GM12878 (cell line): ENCODE measurements around the gene HIKESHI. TPM values are rescaled to one million over a fixed set of nuclear protein-coding genes. Genes with fewer than 3 reads are reported as not detected.

Experiments
- ATAC-seq: fragments of 200-7000 bp; cut with Tn5 transposase; 3 replicates; pipeline ENCODE4 v1.9.1; 2020; ENCODE audit warnings: mild to moderate bottlenecking, moderate library complexity
- BruUV-seq: library from RNA; stranded (reverse); fragments of 400-500 nt; replicated peaks from 2 replicates; lab custom pipeline; 2021; lab: Mats Ljungman, UMichigan
- CTCF ChIA-PET: fragments of 300-600 bp; sonication (Branson Sonifier 250); formaldehyde crosslinking; extraction: SDS; loops from one replicate; lab custom pipeline; 2021; ENCODE audit warnings: inconsistent platforms; lab: Yijun Ruan, JAX
- POLR2A ChIA-PET: fragments of 350-600 bp; formaldehyde crosslinking; extraction: SDS; loops from one replicate; lab custom pipeline; 2021; ENCODE audit warnings: inconsistent platforms; lab: Charles Lee
- RAD21 ChIA-PET: fragments of 300-600 bp; sonication (Branson Sonifier 250); formaldehyde crosslinking; loops from one replicate; lab custom pipeline; 2023; ENCODE audit warnings: antibody characterized with exemption; ENCODE audit not compliant: unreplicated experiment; lab: Charles Lee
- SMC1A ChIA-PET: fragments of 300-600 bp; sonication (Branson Sonifier 250); formaldehyde crosslinking; loops from one replicate; lab custom pipeline; 2023; ENCODE audit not compliant: unreplicated experiment, uncharacterized antibody; lab: Charles Lee
- DNase-seq: peaks from one replicate; pipeline ENCODE4 v3.0.0-alpha.2; 2011; ENCODE audit warnings: low read depth, low spot score
- FAIRE-seq: peaks from 3 replicates; lab custom pipeline; 2011; peaks lifted over from hg19 to GRCh38; lab: Jason Lieb, UNC
- H2AFZ ChIP-seq: 2 replicates; pipeline ENCODE4 v1.6.0; 2011; ENCODE audit warnings: low read depth, low read length, control low read depth; ENCODE audit not compliant: control insufficient read depth
- H3K27ac ChIP-seq: 2 replicates; pipeline ENCODE4 v1.5.1; 2011; ENCODE audit warnings: control low read depth; ENCODE audit not compliant: control insufficient read depth, insufficient read depth
- H3K27me3 ChIP-seq, 2 experiments: replicated peaks in 1 of 2; 2 replicates each; pipeline versions ENCODE4 v1.6.0 to v1.6.1; 2011; ENCODE audit warnings: low read length in 1 of 2; ENCODE audit not compliant: control insufficient read depth in 2 of 2, insufficient read depth in 2 of 2
- H3K36me3 ChIP-seq, 2 experiments: 2 replicates each; pipeline ENCODE4 v1.5.1; 2011; ENCODE audit warnings: low read length in 1 of 2; ENCODE audit not compliant: control insufficient read depth in 2 of 2, insufficient read depth in 2 of 2
- H3K4me1 ChIP-seq: 2 replicates; pipeline ENCODE4 v1.6.1; 2011; ENCODE audit warnings: mild to moderate bottlenecking, low read length, moderate library complexity, mixed read lengths; ENCODE audit not compliant: control insufficient read depth, insufficient read depth
- H3K4me2 ChIP-seq: 2 replicates; pipeline ENCODE4 v1.6.0; 2011; ENCODE audit warnings: control low read depth; ENCODE audit not compliant: control insufficient read depth, insufficient read depth
- H3K4me3 ChIP-seq: fragments of 200-600 bp; sonication (generic); 2 replicates; pipeline ENCODE4 v1.5.1; 2016
- H3K79me2 ChIP-seq: 2 replicates; pipeline ENCODE4 v1.6.0; 2011; ENCODE audit warnings: low read length; ENCODE audit not compliant: control insufficient read depth, insufficient read depth
- H3K9ac ChIP-seq: 2 replicates; pipeline ENCODE4 v1.8.0; 2011; ENCODE audit warnings: low read length, control low read depth, mixed read lengths; ENCODE audit not compliant: control insufficient read depth, insufficient read depth
- H3K9me3 ChIP-seq: replicated peaks from 3 replicates; pipeline ENCODE4 v1.5.1; 2011; ENCODE audit warnings: mild to moderate bottlenecking, low read length; ENCODE audit not compliant: control insufficient read depth, insufficient read depth
- H4K20me1 ChIP-seq: 2 replicates; pipeline ENCODE4 v1.6.0; 2011; ENCODE audit not compliant: control insufficient read depth, insufficient read depth
- ATF7 ChIP-seq: fragments of 450-650 bp; IDR thresholded peaks from 2 replicates; pipeline ENCODE4 v1.6.1; 2016; ENCODE audit warnings: low read depth, mild to moderate bottlenecking
- BHLHE40 ChIP-seq, 2 experiments: fragments of 450-650 bp in 1 of 2; IDR thresholded peaks; 2 replicates each; pipeline ENCODE4 v1.6.1; 2011 to 2017; ENCODE audit warnings: low read depth in 2 of 2, borderline replicate concordance in 1 of 2, improper control_type of control experiment in 1 of 2, low read length in 1 of 2, mild to moderate bottlenecking in 1 of 2
- CBFB ChIP-seq: IDR thresholded peaks from 2 replicates; pipeline ENCODE4 v1.6.1; 2016; ENCODE audit warnings: antibody characterized with exemption, low read depth
- HDAC6 ChIP-seq: fragments of 200-600 bp; sonication (generic); IDR thresholded peaks from one replicate; pipeline ENCODE4 v1.8.0; 2017; ENCODE audit warnings: antibody characterized with exemption; ENCODE audit not compliant: unreplicated experiment
- MXI1 ChIP-seq: fragments of 150-350 bp; IDR thresholded peaks from 2 replicates; pipeline ENCODE4 v1.6.1; 2011; ENCODE audit warnings: low read depth, mild to moderate bottlenecking, inconsistent platforms, low read length, improper control_type of control experiment
- NFXL1 ChIP-seq: fragments of 450-650 bp; IDR thresholded peaks from 2 replicates; pipeline ENCODE4 v1.6.1; 2017; ENCODE audit warnings: antibody characterized with exemption, mild to moderate bottlenecking, borderline replicate concordance
- NR2F1 ChIP-seq: fragments of 450-650 bp; conservative IDR thresholded peaks from 2 replicates; pipeline ENCODE4 v1.6.1; 2017; ENCODE audit warnings: mild to moderate bottlenecking
- REST ChIP-seq: IDR thresholded peaks from 2 replicates; pipeline ENCODE4 v1.6.1; 2012; ENCODE audit warnings: mild to moderate bottlenecking, low read depth, low read length
- SREBF1 ChIP-seq: IDR thresholded peaks from 2 replicates; pipeline ENCODE4 v1.6.1; 2012; ENCODE audit warnings: mild to moderate bottlenecking, low read length
- WGBS: methylation state at CpG from one replicate; pipeline ENCODE4 v1.1.6; 2016; ENCODE audit warnings: low lambda C conversion rate; ENCODE audit not compliant: insufficient replicate concordance, insufficient coverage; ENCODE audit errors: missing lambda C conversion rate; 5-methylcytosine and 5-hydroxymethylcytosine counted together
- in situ Hi-C: fragments of 300-500 bp; cut with MboI; formaldehyde crosslinking; loops from 9 replicates; pipeline ENCODE4 v1.14.3; 2018; ENCODE audit warnings: mixed read lengths
- intact Hi-C: fragments of 100-400 bp; cut with micrococcal nuclease; formaldehyde crosslinking; loops from one replicate; pipeline ENCODE4 v1.14.2; 2022; ENCODE audit not compliant: unreplicated experiment
- polyA plus RNA-seq, 11 experiments: library from polyadenylated mRNA; depleted of rRNA in 4 of 11; unstranded in 6 of 11; stranded (reverse) in 5 of 11; fragments of >200 nt; fragmentation: Nextera tagmentation in 4 of 11; fragmentation: Illumina TruSeq in 1 of 11; extraction: Ambion mirVana in 4 of 11; extraction: Trizol in 1 of 11; gene quantifications; 1 replicate in 1 of 11; 2 replicates in 10 of 11; pipeline versions ENCODE4 v1.2.1 to v1.2.3, GENCODE V29; 2011 to 2016; ENCODE audit warnings: inconsistent platforms in 2 of 11, missing spikeins in 2 of 11, low read depth in 1 of 11
- total RNA-seq, 4 experiments: library from RNA; depleted of rRNA in 3 of 4; stranded (reverse); fragments of >200 nt in 3 of 4; fragmentation: Illumina TruSeq in 1 of 4; extraction: Trizol in 1 of 4; gene quantifications; 2 replicates each; pipeline versions ENCODE4 v1.2.1 to v1.2.3, GENCODE V29; 2013 to 2021
- TF ChIP-seq, protein P1 (sequence below): IDR thresholded peaks from 2 replicates; pipeline ENCODE4 v1.6.1; 2011; ENCODE audit warnings: low read depth, mild to moderate bottlenecking, low read length, moderate library complexity, borderline replicate concordance; ENCODE audit errors: extremely low read depth
- TF ChIP-seq, protein P2 (sequence below): IDR thresholded peaks from 2 replicates; pipeline ENCODE4 v1.6.1; 2011; ENCODE audit warnings: borderline replicate concordance, low read depth, mild to moderate bottlenecking, moderate library complexity, mixed read lengths, low read length; ENCODE audit not compliant: insufficient read depth; ENCODE audit errors: extremely low read length
- TF ChIP-seq, protein P3 (sequence below): fragments of 450-650 bp; IDR thresholded peaks from 2 replicates; pipeline ENCODE4 v1.6.1; 2016; ENCODE audit warnings: mild to moderate bottlenecking

Gene HIKESHI
- total and polyA plus RNA-seq, 10 of the 15 experiments (the other 5 are each of a cell fraction or from before 2014, with no cell fraction given): 42.3 to 228 (median 85.7) TPM

DNA sequence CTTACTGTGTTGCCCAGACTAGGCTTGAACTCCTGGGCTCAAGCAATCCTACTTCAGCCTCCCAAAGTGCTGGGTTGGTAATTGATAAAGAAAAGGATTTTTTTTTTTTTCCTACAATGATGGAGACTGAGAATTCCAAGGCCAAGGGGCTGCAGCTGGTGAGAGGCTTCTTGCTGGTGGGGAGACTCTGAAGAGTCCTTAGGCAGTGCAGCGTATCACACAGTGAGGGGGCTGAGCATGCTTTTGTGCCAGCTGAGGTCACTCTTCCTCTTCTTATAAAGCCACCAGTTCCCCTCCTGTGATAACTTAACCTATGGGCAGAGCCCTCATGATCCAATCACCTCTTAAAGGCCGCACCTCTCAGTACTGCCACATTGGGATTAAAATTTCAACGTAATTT lies 44.5 kb downstream of the HIKESHI start:
- Histone ChIP-seq H3K4me2 (no peak overlapping the region), H3K79me2 (no peaks in the 10 kb centered on the region), H2AFZ (no peak overlapping the region), H4K20me1 (no peaks in the 10 kb centered on the region), H3K27ac (no peak overlapping the region), H3K4me1 (no peaks in the 10 kb centered on the region), H3K36me3 (peaks cover 0 to 3% of the 10 kb centered on the region in 2 experiments; a peak in 2 of 4 replicates), H3K9ac (no peak overlapping the region), H3K4me3 (no peak overlapping the region), H3K9me3 (no peaks in the 10 kb centered on the region), H3K27me3 (no peaks in the 10 kb centered on the region)
- in situ Hi-C loops: no loop called here
- POLR2A ChIA-PET: no interaction called here
- SMC1A ChIA-PET: interaction anchor here (0.7 to 1.6 kb wide), 4 partner anchors 12 to 431 kb away, joined by 3 to 4 read pairs (median 3); no protein-coding TSS in a partner anchor
- DNase-seq (no peak), FAIRE-seq (no peak), ATAC-seq (no peak)
- intact Hi-C loops: no loop called here
- RAD21 ChIA-PET: interaction anchor here (0.6 to 0.7 kb wide), 2 partner anchors 89 to 123 kb away, joined by 3 read pairs; no protein-coding TSS in a partner anchor
- TF ChIP-seq CBFB (no peak), HDAC6 (no peak), MXI1 (no peak), ATF7 (no peak), BHLHE40 (IDR thresholded peaks at IDR 0.05; ENCODE audit: borderline replicate concordance in 1 of 2, low read depth in 2 of 2, low read length in 1 of 2) (no peak), NR2F1 (no peak), REST (no peak), SREBF1 (no peak), NFXL1 (no peak)
- TF ChIP-seq, protein P1, sequence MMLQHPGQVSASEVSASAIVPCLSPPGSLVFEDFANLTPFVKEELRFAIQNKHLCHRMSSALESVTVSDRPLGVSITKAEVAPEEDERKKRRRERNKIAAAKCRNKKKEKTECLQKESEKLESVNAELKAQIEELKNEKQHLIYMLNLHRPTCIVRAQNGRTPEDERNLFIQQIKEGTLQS: no peak
- TF ChIP-seq, protein P2, sequence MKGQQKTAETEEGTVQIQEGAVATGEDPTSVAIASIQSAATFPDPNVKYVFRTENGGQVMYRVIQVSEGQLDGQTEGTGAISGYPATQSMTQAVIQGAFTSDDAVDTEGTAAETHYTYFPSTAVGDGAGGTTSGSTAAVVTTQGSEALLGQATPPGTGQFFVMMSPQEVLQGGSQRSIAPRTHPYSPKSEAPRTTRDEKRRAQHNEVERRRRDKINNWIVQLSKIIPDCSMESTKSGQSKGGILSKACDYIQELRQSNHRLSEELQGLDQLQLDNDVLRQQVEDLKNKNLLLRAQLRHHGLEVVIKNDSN: no peak
- TF ChIP-seq, protein P3, sequence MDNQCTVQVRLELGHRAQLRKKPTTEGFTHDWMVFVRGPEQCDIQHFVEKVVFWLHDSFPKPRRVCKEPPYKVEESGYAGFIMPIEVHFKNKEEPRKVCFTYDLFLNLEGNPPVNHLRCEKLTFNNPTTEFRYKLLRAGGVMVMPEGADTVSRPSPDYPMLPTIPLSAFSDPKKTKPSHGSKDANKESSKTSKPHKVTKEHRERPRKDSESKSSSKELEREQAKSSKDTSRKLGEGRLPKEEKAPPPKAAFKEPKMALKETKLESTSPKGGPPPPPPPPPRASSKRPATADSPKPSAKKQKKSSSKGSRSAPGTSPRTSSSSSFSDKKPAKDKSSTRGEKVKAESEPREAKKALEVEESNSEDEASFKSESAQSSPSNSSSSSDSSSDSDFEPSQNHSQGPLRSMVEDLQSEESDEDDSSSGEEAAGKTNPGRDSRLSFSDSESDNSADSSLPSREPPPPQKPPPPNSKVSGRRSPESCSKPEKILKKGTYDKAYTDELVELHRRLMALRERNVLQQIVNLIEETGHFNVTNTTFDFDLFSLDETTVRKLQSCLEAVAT: no peak
- WGBS: 100% methylated on average over 3 of the region's 3 CpGs
- no TSS peak for BruUV-seq
- CTCF ChIA-PET: interaction anchor here (0.7 to 1.4 kb wide), 3 partner anchors 16 to 108 kb away, joined by 3 to 4 read pairs (median 3); no protein-coding TSS in a partner anchor
